ENCODE data around the gene GRIN2C.
A peak's percentile ranks its signal among the peaks of the same experiment; 100 is the strongest.
"Not testable (repeated sequence)": the region's sequence is repeated elsewhere in the genome, so short reads cannot be mapped to it uniquely, and the experiment has no call there.

Gene GRIN2C

GRCh38 chr17:74872313-74873036 lies 12.8 kb upstream of the GRIN2C start, which contains the start of gene FDXR:
FDXR (minus strand) TSS chr17:74872994; CDS start chr17:74872944, 50 bp downstream.
- Histone ChIP-seq H3K4me3 (ENCODE audit: low read length) (peak within 1 kb of the TSS; percentile 88), H3K27me3 (ENCODE audit: control insufficient read depth, insufficient read depth, low read length) (no peaks in the 10 kb centered on the region), H3K9me3 (ENCODE audit: control insufficient read depth, insufficient read depth, low read length) (no peaks in the 10 kb centered on the region), H3K27ac (ENCODE audit: low read length) (no peak within 1 kb of the TSS), H3K4me1 (ENCODE audit: control insufficient read depth, insufficient read depth, low read length) (peaks cover 3% of the 10 kb centered on the region; the same call in 1 of the 2 replicates), H3K36me3 (ENCODE audit: control insufficient read depth, insufficient read depth, low read length) (no peaks in the 10 kb centered on the region)
- no peak for DNase-seq (ENCODE audit: low read depth, low spot score)
- WGBS (ENCODE audit: insufficient coverage, insufficient read length) = no CpG with 5 or more reads among the region's 38 CpGs

GRCh38 chr17:74871356-74872076 lies 11.8 kb upstream of the GRIN2C start:
- no peaks in the 10 kb centered on the region for H3K36me3 ChIP-seq (ENCODE audit: control insufficient read depth, insufficient read depth, low read length)
- no peak overlapping the region for H3K4me3 ChIP-seq (ENCODE audit: low read length)
- no peaks in the 10 kb centered on the region for H3K27me3 ChIP-seq (ENCODE audit: control insufficient read depth, insufficient read depth, low read length)
- no peak overlapping the region for H3K27ac ChIP-seq (ENCODE audit: low read length)
- WGBS (ENCODE audit: insufficient coverage, insufficient read length) = 98% methylated on average over 3 of the region's 11 CpGs
- H3K9me3 ChIP-seq (ENCODE audit: control insufficient read depth, insufficient read depth, low read length) = no peaks in the 10 kb centered on the region
- peaks cover 3% of the 10 kb centered on the region; the same call in 1 of the 2 replicates for H3K4me1 ChIP-seq (ENCODE audit: control insufficient read depth, insufficient read depth, low read length)
- DNase-seq (ENCODE audit: low read depth, low spot score) = no peak

GRCh38 chr17:74870512-74870911 lies 10.8 kb upstream of the GRIN2C start:
- Histone ChIP-seq H3K27me3 (ENCODE audit: control insufficient read depth, insufficient read depth, low read length) (no peaks in the 10 kb centered on the region), H3K4me1 (ENCODE audit: control insufficient read depth, insufficient read depth, low read length) (peaks cover 3% of the 10 kb centered on the region; the same call in 1 of the 2 replicates), H3K4me3 (ENCODE audit: low read length) (no peak overlapping the region), H3K36me3 (ENCODE audit: control insufficient read depth, insufficient read depth, low read length) (no peaks in the 10 kb centered on the region), H3K27ac (ENCODE audit: low read length) (no peak overlapping the region), H3K9me3 (ENCODE audit: control insufficient read depth, insufficient read depth, low read length) (no peaks in the 10 kb centered on the region)
- DNase-seq (ENCODE audit: low read depth, low spot score) = no peak
- WGBS (ENCODE audit: insufficient coverage, insufficient read length) = no CpG with 5 or more reads among the region's 3 CpGs

GRCh38 chr17:74870028-74870427 lies 10.3 kb upstream of the GRIN2C start:
- not testable (repeated sequence) for H3K36me3 ChIP-seq (ENCODE audit: control insufficient read depth, insufficient read depth, low read length); H3K4me3 ChIP-seq (ENCODE audit: low read length); H3K27ac ChIP-seq (ENCODE audit: low read length); H3K9me3 ChIP-seq (ENCODE audit: control insufficient read depth, insufficient read depth, low read length); H3K27me3 ChIP-seq (ENCODE audit: control insufficient read depth, insufficient read depth, low read length); H3K4me1 ChIP-seq (ENCODE audit: control insufficient read depth, insufficient read depth, low read length); DNase-seq (ENCODE audit: low read depth, low spot score)
- no CpG with 5 or more reads among the region's 9 CpGs for WGBS (ENCODE audit: insufficient coverage, insufficient read length)

- H3K27me3 ChIP-seq (ENCODE audit: control insufficient read depth, insufficient read depth, low read length) = no peaks in the 10 kb centered on the region
- H3K27ac ChIP-seq (ENCODE audit: low read length) = no peak overlapping the region
- peaks cover under 1% of the 10 kb centered on the region; the same call in 1 of the 2 replicates for H3K36me3 ChIP-seq (ENCODE audit: control insufficient read depth, insufficient read depth, low read length)
- H3K4me1 ChIP-seq (ENCODE audit: control insufficient read depth, insufficient read depth, low read length) = peaks cover 4% of the 10 kb centered on the region; the same call in 1 of the 2 replicates
- DNase-seq (ENCODE audit: low read depth, low spot score) = no peak
- no peak overlapping the region for H3K4me3 ChIP-seq (ENCODE audit: low read length)
- WGBS (ENCODE audit: insufficient coverage, insufficient read length) = no CpG with 5 or more reads among the region's 6 CpGs
- no peaks in the 10 kb centered on the region for H3K9me3 ChIP-seq (ENCODE audit: control insufficient read depth, insufficient read depth, low read length)
Measured at GRCh38 chr17:74868908-74869255, 9.2 kb upstream of the GRIN2C start.

- H3K36me3 ChIP-seq (ENCODE audit: control insufficient read depth, insufficient read depth, low read length) = peaks cover 4% of the 10 kb centered on the region; the same call in 1 of the 2 replicates
Measured at GRCh38 chr17:74868251-74868907, 8.7 kb upstream of the GRIN2C start.

GRCh38 chr17:74866198-74866835 lies 6.6 kb upstream of the GRIN2C start:
- no peaks in the 10 kb centered on the region for H3K9me3 ChIP-seq (ENCODE audit: control insufficient read depth, insufficient read depth, low read length)
- no peak for DNase-seq (ENCODE audit: low read depth, low spot score)
- peaks cover 4% of the 10 kb centered on the region; the same call in 1 of the 2 replicates for H3K27me3 ChIP-seq (ENCODE audit: control insufficient read depth, insufficient read depth, low read length)
- no peak overlapping the region for H3K27ac ChIP-seq (ENCODE audit: low read length)
- no CpG with 5 or more reads among the region's 19 CpGs for WGBS (ENCODE audit: insufficient coverage, insufficient read length)
- 0 out of 2 replicates have a peak, but pooled peaks cover 1% of the 10 kb centered on the region for H3K4me1 ChIP-seq (ENCODE audit: control insufficient read depth, insufficient read depth, low read length)
- peaks cover 4% of the 10 kb centered on the region; the same call in 1 of the 2 replicates for H3K36me3 ChIP-seq (ENCODE audit: control insufficient read depth, insufficient read depth, low read length)
- no peak overlapping the region for H3K4me3 ChIP-seq (ENCODE audit: low read length)

More at GRCh38 chr17:74868251-74868907, 8.7 kb upstream of the GRIN2C start:
- Histone ChIP-seq H3K4me1 (ENCODE audit: control insufficient read depth, insufficient read depth, low read length) (peaks cover 4% of the 10 kb centered on the region; the same call in 1 of the 2 replicates), H3K9me3 (ENCODE audit: control insufficient read depth, insufficient read depth, low read length) (no peaks in the 10 kb centered on the region), H3K4me3 (ENCODE audit: low read length) (no peak overlapping the region), H3K27me3 (ENCODE audit: control insufficient read depth, insufficient read depth, low read length) (no peaks in the 10 kb centered on the region), H3K27ac (ENCODE audit: low read length) (no peak overlapping the region)
- DNase-seq (ENCODE audit: low read depth, low spot score) = no peak
- WGBS (ENCODE audit: insufficient coverage, insufficient read length) = no CpG with 5 or more reads among the region's 12 CpGs

- peaks cover 4% of the 10 kb centered on the region; the same call in 1 of the 2 replicates for H3K36me3 ChIP-seq (ENCODE audit: control insufficient read depth, insufficient read depth, low read length)
- no peak for DNase-seq (ENCODE audit: low read depth, low spot score)
- H3K4me3 ChIP-seq (ENCODE audit: low read length) = no peak overlapping the region
- H3K27me3 ChIP-seq (ENCODE audit: control insufficient read depth, insufficient read depth, low read length) = peaks cover 11% of the 10 kb centered on the region; the same call in 1 of the 2 replicates
- no peaks in the 10 kb centered on the region for H3K9me3 ChIP-seq (ENCODE audit: control insufficient read depth, insufficient read depth, low read length)
- H3K27ac ChIP-seq (ENCODE audit: low read length) = no peak overlapping the region
- no CpG with 5 or more reads among the region's 19 CpGs for WGBS (ENCODE audit: insufficient coverage, insufficient read length)
- peaks cover 1% of the 10 kb centered on the region; the same call in 1 of the 2 replicates for H3K4me1 ChIP-seq (ENCODE audit: control insufficient read depth, insufficient read depth, low read length)
Measured at GRCh38 chr17:74865504-74866197, 6.0 kb upstream of the GRIN2C start.

GRCh38 chr17:74864866-74865395 lies 5.2 kb upstream of the GRIN2C start:
- Histone ChIP-seq H3K27ac (ENCODE audit: low read length) (no peak overlapping the region), H3K4me3 (ENCODE audit: low read length) (no peak overlapping the region), H3K9me3 (ENCODE audit: control insufficient read depth, insufficient read depth, low read length) (no peaks in the 10 kb centered on the region), H3K27me3 (ENCODE audit: control insufficient read depth, insufficient read depth, low read length) (peaks cover 18% of the 10 kb centered on the region), H3K36me3 (ENCODE audit: control insufficient read depth, insufficient read depth, low read length) (peaks cover 4% of the 10 kb centered on the region; the same call in 1 of the 2 replicates), H3K4me1 (ENCODE audit: control insufficient read depth, insufficient read depth, low read length) (peaks cover 2% of the 10 kb centered on the region; the same call in 1 of the 2 replicates)
- no CpG with 5 or more reads among the region's 11 CpGs for WGBS (ENCODE audit: insufficient coverage, insufficient read length)
- DNase-seq (ENCODE audit: low read depth, low spot score) = no peak

Data from iPS DF 6.9 (cell line).